Measurements from ENCODE around the gene NFIA.

DNA sequence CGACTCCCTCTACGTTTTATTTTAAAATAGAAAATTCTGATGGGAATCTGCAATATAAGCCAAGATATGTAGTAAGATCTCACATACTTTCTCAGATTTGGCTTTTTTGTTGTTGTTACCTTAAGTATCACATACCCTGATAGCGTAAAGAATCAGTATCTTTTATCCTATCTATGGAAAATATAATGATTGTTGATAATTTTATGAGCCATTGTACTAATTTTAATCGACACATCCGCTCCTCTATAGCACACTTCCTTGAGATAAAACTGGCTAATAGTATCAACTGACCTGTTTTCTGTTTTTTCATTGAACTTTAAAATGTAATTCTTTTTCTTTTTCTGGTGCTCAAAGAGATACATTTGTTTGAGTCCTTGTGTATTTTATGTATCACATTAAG is 118.7 kb downstream of the NFIA start:
- no peak for TF ChIP-seq EZH2phosphoT487 (IDR thresholded peaks at IDR 0.05; ENCODE audit: low read length)
- TF ChIP-seq, protein P1, sequence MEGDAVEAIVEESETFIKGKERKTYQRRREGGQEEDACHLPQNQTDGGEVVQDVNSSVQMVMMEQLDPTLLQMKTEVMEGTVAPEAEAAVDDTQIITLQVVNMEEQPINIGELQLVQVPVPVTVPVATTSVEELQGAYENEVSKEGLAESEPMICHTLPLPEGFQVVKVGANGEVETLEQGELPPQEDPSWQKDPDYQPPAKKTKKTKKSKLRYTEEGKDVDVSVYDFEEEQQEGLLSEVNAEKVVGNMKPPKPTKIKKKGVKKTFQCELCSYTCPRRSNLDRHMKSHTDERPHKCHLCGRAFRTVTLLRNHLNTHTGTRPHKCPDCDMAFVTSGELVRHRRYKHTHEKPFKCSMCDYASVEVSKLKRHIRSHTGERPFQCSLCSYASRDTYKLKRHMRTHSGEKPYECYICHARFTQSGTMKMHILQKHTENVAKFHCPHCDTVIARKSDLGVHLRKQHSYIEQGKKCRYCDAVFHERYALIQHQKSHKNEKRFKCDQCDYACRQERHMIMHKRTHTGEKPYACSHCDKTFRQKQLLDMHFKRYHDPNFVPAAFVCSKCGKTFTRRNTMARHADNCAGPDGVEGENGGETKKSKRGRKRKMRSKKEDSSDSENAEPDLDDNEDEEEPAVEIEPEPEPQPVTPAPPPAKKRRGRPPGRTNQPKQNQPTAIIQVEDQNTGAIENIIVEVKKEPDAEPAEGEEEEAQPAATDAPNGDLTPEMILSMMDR (IDR thresholded peaks at IDR 0.05; ENCODE audit: low read length): no peak
